Fibroblast of the aortic adventitia (primary cell): Measurements from ENCODE around the gene DENND2D. TPM values are rescaled to one million over a fixed set of nuclear protein-coding genes. Genes with fewer than 3 reads are reported as not detected.

Source experiments
- DNase-seq: peaks from one replicate; pipeline ENCODE4 v3.0.0-alpha.2; 2010; ENCODE audit warnings: low read depth
- H3K4me3 ChIP-seq: 2 replicates; pipeline ENCODE4 v1.5.1; 2011; ENCODE audit warnings: low read depth, mild to moderate bottlenecking, control low read depth, low read length, moderate library complexity
- CTCF ChIP-seq: IDR thresholded peaks from 2 replicates; pipeline ENCODE4 v1.5.1; 2011; ENCODE audit warnings: mild to moderate bottlenecking, low read length, control low read depth, inconsistent platforms; ENCODE audit not compliant: insufficient read depth
- total RNA-seq: library from RNA; depleted of rRNA; stranded (reverse); fragments of >200 nt; gene quantifications from 2 replicates; pipeline ENCODE4 v1.2.3, GENCODE V29; 2012; ENCODE audit warnings: low replicate concordance

The DENND2D gene
- total RNA-seq, 1 donor: 3.0 TPM

- TF ChIP-seq CTCF: no peak
- no peak overlapping the region for H3K4me3 ChIP-seq
- DNase-seq: no peak
These were observed 25.1 kb downstream of the DENND2D start for GRCh38 chr1:111175349-111175748.

- no peak for DNase-seq
- no peak overlapping the region for H3K4me3 ChIP-seq
- TF ChIP-seq CTCF: no peak
These were observed 26.4 kb downstream of the DENND2D start for GRCh38 chr1:111174070-111174469.

GRCh38 chr1:111172463-111172862 lies 28.0 kb downstream of the DENND2D start:
- TF ChIP-seq CTCF: no peak
- no peak for DNase-seq
- no peak overlapping the region for H3K4me3 ChIP-seq

- no peak for TF ChIP-seq CTCF
- no peak overlapping the region for H3K4me3 ChIP-seq
- no peak for DNase-seq
These were observed 36.3 kb downstream of the DENND2D start for GRCh38 chr1:111164151-111164550.

- no peak for DNase-seq
- TF ChIP-seq CTCF: no peak
- H3K4me3 ChIP-seq: no peak overlapping the region
These were observed 37.1 kb downstream of the DENND2D start for GRCh38 chr1:111163363-111163762.

- no peak overlapping the region for H3K4me3 ChIP-seq
- no peak for DNase-seq
- no peak for TF ChIP-seq CTCF
These were observed 38.0 kb downstream of the DENND2D start for GRCh38 chr1:111162488-111162880.

GRCh38 chr1:111161843-111162487 lies 38.5 kb downstream of the DENND2D start:
- DNase-seq: peak; percentile 48
- TF ChIP-seq CTCF: no peak
- no peak overlapping the region for H3K4me3 ChIP-seq
